ENCODE results near the gene CCDC40.
"Not testable (repeated sequence)": the region's sequence is repeated elsewhere in the genome, so short reads cannot be mapped to it uniquely, and the experiment has no call there.

The CCDC40 gene, protein sequence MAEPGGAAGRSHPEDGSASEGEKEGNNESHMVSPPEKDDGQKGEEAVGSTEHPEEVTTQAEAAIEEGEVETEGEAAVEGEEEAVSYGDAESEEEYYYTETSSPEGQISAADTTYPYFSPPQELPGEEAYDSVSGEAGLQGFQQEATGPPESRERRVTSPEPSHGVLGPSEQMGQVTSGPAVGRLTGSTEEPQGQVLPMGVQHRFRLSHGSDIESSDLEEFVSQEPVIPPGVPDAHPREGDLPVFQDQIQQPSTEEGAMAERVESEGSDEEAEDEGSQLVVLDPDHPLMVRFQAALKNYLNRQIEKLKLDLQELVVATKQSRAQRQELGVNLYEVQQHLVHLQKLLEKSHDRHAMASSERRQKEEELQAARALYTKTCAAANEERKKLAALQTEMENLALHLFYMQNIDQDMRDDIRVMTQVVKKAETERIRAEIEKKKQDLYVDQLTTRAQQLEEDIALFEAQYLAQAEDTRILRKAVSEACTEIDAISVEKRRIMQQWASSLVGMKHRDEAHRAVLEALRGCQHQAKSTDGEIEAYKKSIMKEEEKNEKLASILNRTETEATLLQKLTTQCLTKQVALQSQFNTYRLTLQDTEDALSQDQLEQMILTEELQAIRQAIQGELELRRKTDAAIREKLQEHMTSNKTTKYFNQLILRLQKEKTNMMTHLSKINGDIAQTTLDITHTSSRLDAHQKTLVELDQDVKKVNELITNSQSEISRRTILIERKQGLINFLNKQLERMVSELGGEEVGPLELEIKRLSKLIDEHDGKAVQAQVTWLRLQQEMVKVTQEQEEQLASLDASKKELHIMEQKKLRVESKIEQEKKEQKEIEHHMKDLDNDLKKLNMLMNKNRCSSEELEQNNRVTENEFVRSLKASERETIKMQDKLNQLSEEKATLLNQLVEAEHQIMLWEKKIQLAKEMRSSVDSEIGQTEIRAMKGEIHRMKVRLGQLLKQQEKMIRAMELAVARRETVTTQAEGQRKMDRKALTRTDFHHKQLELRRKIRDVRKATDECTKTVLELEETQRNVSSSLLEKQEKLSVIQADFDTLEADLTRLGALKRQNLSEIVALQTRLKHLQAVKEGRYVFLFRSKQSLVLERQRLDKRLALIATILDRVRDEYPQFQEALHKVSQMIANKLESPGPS

DNA sequence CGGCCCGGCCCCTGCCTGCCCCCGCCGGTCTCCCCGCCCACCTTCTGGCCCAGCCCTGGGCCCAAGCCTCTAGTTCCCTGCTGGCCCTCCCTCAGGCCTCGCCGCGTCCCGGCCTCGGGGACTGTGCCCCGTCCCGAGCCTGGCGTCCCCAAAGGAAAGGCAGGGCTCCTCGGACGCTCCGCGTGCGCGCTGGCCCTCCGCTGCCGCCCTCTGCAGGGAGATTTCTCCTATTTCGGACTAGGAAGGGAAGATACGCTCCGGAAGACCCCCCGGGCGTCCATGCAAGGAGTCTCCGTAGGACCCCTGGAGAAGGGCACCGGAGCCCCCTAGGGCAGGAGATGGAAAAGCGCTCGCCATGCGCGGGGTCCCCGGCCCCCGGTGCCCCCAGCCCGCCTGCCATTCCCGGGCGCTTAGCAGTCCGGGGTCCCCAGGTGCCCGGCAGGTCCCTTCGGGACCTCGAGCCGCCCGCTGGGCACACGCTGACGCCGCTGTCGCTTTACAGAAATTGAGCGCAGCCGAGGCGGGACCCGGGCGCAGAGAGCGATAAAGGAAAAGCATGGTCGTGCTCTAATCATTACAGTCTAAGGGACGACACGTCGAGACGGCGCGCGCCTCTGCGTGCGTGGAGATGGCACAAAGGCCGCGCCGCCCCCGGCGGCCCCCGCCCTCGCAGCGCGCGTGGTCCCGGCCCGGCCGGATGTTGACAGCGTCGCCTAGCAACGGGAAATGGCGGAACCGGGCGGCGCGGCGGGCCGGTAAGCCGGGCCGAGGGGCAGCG is at the start of gene CCDC40:
CCDC40 (plus strand) TSS at position 706 of the 778 bp plus-strand sequence; CDS start at position 727, 21 bp downstream.
- DNase-seq (ENCODE audit: low read depth, low spot score) = peak; percentile 83

DNA sequence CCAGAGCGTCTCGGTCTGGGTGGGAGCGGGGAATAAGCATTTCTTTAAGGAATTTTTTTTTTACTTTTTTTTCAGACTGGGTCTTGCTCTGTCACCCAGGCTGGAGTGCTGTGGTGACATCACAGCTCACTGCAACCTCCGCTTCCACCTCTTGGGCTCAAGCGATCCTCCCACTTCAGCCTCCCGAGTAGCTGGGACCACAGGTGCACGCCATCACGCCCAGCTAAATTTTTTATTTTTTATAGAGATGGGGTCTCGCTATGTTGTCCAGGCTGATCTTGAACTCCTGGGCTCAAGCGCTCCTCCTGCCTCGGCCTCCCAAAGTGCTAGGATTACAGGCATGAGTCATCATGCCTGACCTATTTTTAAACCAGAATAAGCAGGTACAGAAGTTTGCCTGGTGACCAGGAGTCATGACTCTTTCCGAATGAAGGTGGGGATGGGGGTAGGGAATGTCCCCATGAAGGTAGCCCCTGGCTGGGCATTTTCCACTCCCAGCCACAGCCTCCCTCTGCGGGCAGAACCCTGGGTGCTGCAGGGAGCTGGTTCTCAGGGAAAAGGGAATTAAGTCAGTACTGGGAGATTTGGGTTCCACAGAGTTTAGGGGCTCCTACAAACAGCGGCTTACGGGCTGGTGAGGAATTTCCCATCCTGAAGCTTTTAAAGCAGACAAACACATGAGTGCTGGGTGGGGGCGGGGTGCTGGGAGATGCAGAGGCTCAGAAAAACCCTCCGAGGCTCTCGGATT is 49.1 kb upstream of the CCDC40 start:
- DNase-seq (ENCODE audit: low read depth, low spot score) = no peak

DNA sequence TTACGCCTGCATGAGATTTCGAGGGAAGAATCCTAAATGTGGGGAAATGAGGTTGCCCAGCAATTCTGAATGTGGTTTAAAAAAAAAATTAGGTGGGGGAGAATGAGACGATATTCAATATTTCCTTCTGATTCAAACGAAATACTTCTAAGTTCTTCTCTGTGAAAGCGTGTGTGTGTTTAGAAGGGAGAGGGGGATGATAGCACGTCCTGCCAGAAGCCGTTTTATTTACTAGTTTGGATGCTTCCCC is 48.6 kb upstream of the CCDC40 start:
- no peak for DNase-seq (ENCODE audit: low read depth, low spot score)

DNA sequence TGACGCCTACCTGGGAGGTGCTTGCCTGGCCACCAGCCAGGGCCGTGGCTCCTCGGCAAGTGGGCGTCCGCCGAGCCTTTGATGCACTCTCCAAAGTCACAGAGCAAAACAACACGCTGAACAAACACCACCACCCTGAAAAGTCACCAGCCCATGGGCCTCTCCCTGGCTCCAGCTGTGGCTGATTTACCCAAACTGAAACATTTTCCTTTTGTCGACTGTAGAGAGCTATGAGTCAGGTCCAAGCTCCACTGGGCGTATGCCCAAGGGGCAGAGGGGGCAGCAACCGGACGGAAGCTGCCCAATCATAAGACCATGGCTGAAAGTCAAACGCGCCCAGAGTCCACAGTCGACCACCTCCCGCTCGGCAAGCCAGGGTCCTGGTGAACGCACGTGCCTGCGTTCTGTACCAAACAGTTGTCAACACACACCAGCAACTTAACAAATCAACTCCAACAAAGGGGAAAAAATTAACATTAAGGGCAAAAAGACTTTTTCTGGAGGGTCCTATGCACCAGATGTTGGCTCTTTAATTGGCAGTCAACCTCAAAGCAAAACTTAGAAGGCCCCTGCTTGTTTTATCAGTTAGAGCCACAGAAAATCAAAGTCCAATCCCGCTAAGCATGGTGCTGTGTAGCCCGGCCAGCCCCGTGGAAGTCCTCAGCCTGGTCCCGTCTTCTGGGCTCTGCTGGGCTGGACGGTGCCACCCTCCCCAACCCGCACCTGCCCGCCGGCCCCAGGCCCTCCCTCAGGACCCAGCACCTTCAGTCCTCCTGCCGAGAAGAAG is 48.1 kb upstream of the CCDC40 start:
- DNase-seq (ENCODE audit: low read depth, low spot score) = no peak

DNA sequence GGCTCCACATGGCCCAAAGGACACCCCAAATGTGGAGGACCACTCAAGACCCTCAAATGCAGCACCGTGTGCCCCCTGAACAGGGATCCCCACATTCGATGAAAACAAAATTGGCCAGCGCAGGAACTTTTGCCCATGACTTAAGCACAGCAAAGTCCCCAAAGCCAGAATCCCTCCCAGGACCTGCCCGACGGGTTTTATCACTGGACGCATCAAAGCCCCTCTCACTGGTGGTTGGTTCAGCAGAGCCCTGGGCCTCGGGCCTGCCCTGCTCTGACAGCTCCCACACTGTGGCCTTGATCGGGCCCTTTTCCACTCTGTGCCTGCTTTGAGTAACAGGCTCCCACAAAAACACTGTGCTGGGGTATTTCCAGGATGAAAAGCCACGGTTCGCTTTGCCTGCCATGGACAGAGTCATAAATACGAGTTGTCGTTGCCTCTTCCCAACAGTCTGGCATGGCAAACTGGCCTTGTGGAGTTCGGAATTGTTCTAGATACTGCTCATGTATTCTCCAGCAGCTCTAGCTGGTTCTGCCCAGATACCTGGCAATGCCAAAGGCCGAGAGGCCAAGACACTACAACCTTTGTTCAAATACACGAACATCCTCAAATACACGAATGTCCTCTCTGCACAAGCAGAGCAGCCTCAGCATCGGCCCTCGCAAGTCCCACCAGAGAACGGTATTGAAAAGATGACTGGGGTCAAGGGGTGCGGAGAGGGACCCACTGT is 47.2 kb upstream of the CCDC40 start:
- DNase-seq (ENCODE audit: low read depth, low spot score) = peak; percentile 66

DNA sequence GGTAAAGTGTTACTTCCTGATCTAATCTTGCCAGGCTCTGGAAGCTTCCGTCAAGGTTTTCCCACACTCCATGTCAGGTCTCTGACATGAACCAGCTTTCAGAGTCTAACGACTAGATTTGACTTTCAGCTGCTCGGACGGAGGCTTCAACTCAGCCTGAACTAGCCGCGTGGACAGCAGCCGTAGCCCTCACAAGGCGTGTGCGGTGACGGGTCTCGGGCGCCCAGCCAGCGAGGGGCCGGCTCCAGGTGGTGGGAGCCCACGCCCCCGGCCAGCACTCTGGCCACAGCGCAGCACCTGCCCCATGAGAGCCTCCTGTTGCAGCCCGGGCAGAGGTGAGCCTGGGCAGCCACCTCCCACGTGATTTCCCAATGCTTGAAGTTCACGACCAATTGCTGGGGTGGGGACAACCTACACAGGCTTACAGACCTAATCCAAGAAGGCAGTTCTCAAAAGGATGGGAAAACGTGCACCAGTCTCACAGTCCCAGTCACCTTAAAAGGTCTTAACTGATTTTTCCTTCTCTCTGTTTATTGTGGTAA is 46.3 kb upstream of the CCDC40 start:
- DNase-seq (ENCODE audit: low read depth, low spot score) = no peak

DNA sequence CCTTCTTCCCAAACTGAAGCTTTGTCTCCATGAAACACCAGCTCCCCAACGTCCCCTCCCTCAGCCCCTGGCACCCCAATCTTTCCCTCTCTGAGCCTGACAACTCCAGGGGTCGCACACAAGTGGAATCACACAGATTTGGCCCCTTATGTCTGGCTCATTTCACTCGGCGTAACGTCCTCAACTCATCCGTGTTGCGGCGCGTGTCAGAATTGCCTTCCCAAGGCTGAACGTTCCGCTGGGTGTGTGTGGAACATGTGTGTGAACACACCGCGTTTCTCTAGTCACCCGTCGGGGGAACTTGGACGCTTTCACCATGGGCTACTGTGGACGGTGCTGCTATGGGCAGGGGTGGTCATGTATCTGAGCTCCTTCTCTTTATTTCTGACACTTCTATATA is 45.7 kb upstream of the CCDC40 start:
- DNase-seq (ENCODE audit: low read depth, low spot score) = no peak

DNA sequence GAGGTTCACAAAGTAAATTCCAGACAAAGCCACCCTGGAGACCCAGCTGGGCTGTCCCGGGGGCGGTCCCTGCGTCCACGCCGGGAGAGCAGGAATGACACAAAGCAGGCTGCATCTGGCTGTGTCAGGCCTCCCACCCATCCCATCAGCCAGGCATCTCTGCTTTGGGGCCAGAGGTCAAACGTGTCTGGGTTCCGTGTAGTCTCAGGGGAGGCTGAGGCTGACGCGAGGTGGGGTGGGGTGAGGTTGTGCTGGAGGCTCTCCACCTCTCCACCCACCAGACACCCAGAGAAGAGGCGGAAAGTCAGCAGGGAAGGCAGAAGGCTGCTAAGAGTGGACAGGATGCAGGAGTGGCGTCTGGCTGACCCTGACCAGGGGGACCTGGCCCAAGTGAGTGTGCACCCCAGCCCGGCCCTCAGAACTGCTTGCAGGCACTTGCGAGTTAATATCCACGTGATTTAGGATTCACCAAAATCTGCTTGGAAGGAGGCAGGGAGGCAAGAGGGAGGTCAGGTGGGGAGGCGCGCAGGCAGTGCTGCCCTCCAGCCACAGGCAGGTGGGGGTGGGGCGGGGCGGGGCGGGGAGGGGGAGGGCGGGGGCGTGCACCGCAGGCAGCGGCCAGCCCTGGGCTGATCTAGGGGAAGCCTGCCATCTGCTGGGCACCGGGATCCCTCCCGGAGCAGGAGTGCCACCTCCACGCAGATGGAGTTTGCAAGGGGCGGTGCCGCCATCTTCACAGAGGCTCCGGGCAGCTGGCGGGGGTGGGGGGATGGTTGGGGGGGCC is 45.1 kb upstream of the CCDC40 start:
- peak; percentile 75 for DNase-seq (ENCODE audit: low read depth, low spot score)

DNA sequence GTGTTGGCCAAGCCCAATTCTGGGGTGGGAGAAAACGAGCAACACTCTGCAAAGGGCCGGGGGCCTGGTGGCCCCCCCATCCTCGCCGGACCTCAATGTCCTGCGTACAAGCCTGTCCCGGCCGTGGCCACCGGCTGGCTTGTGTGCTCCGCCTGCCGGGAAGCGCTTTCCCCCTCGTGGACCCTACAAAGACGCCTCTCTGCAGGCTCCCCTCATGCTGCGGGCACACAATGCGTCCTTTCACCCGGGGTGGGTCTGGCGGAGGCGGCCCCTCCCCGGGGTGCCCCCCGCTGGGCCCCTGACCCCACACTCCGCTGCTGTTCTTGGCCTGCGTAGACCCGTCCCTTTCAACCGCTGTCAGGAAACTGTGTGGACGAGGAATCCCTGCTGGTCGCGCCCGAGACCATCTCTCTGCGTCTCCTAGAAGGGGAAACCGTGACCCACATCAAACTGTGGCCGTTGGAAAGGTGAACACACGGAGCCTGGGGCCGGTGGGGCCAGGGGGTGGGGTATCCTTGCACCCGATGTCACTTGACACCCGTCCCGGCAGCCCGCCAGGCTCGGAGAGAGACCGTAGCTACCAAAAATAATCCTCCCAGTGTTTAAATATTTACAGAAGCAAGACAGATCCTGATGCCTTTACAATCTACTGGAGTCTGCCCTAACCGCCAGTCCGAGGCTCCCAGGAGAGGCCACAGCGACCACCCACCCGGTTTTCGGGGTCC is 44.4 kb upstream of the CCDC40 start:
- DNase-seq (ENCODE audit: low read depth, low spot score) = no peak

DNA sequence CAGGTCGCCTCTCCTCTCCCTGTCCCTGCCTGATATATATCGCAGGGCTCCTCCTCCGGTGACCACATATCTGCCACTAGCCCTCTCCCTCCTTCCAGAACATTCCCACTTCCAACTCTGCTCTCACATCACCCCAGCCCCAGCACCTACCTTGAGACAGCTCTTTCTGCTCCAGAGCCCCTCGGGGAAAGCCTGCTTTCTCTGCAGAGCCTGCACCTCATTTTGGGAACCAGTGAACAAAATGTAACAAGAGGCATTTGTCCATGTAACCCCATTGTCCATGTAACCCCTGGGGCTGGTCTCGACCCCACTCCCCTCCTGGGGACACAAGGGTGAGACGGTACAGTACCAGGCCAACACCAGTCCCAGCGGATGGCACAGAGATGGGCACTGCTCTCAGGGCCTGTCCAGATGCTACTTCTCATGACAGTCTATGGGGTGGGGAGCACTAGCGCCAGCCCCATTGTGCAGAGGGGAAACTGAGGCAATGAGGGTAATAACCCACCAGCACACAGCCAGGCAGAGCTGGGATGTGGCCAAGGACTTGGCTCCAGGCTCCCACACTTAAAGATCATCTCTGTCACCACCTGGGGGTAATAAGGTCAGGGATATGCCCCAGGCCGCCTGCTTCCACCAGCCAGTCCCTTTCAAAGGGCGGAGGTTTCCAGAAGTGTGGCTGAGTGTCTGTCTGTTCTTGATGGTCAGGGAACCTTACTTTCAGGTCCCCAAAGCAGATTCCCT is 43.6 kb upstream of the CCDC40 start:
- DNase-seq (ENCODE audit: low read depth, low spot score) = peak; percentile 46

DNA sequence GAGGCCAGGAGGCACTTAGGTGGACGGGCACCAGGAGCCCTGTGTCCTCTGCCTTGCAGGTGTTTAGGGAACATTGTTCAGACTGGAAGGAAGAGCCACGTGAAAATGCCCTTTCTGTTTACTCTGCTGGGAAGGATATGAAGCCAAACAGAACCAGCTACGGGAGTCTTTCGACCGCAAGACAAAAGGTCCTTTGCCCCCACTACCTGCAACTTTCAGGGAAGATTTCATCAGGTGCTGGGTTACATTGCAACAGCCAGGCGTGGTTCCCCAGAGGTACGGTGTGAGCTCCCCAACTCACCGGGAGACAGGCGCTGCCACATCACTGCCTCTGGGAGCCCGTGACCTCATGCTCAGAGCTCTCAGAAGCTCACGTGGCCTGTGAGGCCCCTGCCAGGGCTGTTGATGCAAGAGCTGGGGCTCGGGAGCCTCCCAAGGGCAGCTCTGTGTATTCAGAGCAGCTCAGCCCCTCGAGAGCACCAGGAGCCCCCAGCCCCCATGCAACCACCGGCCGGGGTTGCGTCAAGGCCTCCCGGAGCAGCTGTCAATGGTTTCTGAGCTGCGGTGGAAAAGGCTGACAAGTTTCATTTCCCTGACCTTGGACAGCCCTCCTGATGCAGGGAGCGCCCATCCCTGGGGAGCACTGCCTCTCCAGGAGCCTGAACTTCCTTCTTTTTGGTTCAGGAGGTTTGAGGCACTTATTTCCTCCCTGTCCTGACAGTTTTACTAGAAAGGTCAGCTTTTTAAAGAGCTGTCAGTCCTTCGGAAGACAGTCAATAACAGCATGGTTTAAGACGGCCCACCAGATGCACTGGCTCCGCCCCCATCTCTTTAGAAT is 42.8 kb upstream of the CCDC40 start:
- peak; percentile 73 for DNase-seq (ENCODE audit: low read depth, low spot score)

DNA sequence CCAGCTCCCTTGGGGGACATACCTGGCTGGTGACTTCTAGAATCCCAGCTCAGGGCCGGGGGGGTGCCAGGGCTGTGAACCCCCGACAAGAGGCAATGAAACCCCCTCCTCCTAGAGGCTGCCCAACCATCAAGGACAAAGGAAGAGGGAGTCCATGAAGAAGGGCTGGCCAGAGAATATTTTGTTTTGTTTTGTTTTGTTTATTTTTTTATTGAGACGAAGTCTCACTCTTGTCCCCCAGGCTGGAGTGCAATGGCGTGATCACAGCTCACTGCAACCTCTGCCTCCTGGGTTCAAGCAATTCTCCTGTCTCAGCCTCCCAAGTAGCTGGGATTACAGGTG is 42.2 kb upstream of the CCDC40 start:
- DNase-seq (ENCODE audit: low read depth, low spot score) = not testable (repeated sequence)

DNA sequence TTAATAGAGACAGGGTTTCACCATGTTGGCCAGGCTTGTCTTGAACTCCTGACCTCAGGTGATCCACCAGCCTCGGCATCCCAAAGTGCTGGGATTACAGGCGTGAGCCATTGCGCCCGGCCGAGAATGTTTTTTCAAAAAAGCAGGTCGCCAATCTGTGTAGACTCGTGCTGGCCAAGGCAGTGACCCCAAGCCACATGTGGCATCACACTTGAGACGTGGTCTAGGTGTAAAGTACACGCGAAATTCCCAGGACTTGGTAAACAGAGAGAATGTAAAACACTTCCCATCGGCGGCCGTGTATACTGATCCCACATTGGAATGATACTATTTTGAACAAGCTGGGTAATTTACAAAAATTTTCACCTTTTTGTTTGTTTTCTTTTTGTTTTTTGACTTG is 41.8 kb upstream of the CCDC40 start:
- no peak for DNase-seq (ENCODE audit: low read depth, low spot score)

DNA sequence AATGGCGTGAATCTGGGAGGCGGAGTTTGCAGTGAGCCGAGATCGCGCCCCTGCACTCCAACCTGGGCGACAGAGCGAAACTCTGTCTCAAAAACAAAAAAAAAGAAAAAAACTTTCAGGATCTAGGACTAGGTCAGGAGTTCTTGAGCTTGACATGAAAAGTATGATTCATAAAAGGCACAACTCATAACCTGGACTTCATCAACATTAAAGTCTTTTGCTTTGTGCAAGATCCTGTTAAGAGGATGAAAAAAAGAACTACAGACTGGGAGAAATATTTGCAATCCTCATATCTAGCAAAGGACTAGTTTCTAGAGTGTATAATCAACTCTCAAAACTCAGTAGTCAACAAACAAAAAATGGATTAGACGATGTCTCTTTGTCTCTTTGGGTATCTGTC is 40.7 kb upstream of the CCDC40 start:
- no peak for DNase-seq (ENCODE audit: low read depth, low spot score)

DNA sequence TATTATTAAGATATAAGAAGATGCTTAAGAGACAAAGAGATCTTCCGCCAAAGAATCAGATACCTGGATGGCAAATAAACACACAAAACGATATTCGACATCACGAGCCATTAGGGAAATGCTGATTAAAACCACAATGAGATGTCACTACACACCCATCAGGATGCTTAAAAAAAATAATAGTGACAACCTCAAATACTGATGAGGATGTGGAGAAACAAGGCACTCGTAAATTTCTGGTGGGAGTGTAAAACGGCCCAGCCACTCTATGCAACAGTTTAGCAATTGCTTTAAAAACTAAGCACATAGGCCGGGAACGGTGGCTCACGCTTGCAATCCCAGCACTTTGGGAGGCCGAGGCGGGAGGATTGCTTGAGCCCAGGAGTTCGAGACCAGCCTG is 40.2 kb upstream of the CCDC40 start:
- no peak for DNase-seq (ENCODE audit: low read depth, low spot score)

DNA sequence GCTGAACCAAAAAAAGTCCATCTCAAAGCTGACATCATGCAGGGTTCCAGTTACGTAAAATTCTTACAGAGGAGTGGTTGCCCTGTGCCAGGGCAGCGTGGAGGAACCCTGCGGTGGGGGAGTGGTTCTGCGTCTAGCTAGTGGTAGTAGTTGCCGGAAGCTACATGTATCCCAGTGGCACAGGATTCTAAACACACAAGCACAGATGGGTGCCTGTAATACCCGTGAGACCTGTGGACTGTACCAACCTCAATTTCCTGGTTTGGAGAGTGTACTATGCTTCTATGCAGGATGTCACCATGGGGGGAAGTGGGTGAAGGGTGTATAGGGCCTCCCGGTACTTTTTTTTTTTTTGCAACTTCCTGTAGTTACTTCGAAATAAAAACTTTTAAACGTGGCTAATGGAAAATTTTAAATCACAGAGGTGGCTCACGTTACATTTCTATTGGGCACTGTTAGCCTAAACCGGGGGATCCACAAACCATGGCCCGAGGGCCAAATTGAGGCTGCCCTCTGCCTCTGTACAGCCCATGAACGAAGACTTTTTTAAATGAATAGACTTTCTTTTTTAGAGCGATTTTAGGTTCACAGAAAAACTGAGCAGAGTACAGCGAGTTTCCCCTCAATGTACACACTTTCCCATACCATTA is 39.3 kb upstream of the CCDC40 start:
- DNase-seq (ENCODE audit: low read depth, low spot score) = no peak

All from ELF-1 (cell line).